Transverse colon (tissue), 4 donors: ENCODE data around the gene PTK7. TPM values are rescaled to one million over a fixed set of nuclear protein-coding genes. Genes with fewer than 3 reads are reported as not detected.

Experiments used
- DNase-seq: peaks from one replicate; pipeline ENCODE4 v3.0.0-alpha.2; 2019
- H3K27ac ChIP-seq, 4 donors: fragments of 200-600 bp; sonication (generic); 2 replicates each; pipeline ENCODE4 v1.5.1; 2016 to 2018; ENCODE audit warnings: inconsistent platforms in 4 of 4
- H3K27me3 ChIP-seq: fragments of 200-600 bp; sonication (generic); 2 replicates; pipeline ENCODE4 v1.5.1; 2017; ENCODE audit warnings: inconsistent platforms
- H3K36me3 ChIP-seq, 4 donors: fragments of 200-600 bp; sonication (generic); 2 replicates each; pipeline ENCODE4 v1.5.1; 2017 to 2019; ENCODE audit warnings: inconsistent platforms in 4 of 4
- H3K4me1 ChIP-seq, 4 donors: fragments of 200-600 bp; sonication (generic); 2 replicates each; pipeline ENCODE4 v1.5.1; 2017 to 2020; ENCODE audit warnings: inconsistent platforms in 4 of 4
- H3K4me3 ChIP-seq, 4 donors: fragments of 200-600 bp; sonication (generic); 1 replicate in 1 of 4; 2 replicates in 3 of 4; pipeline versions ENCODE4 v1.5.1 to v1.6.1; 2017 to 2019; ENCODE audit warnings: inconsistent platforms in 4 of 4
- H3K9me3 ChIP-seq, 2 donors: fragments of 200-600 bp; sonication (generic); 2 replicates each; pipeline ENCODE4 v1.5.1; 2017 to 2019; ENCODE audit warnings: inconsistent platforms in 2 of 2
- EP300 ChIP-seq: sonication (generic); formaldehyde crosslinking; IDR thresholded peaks from one replicate; pipeline ENCODE4 v1.6.1; 2017; ENCODE audit warnings: antibody characterized with exemption, low read depth
- POLR2A ChIP-seq: fragments of 450-650 bp; IDR thresholded peaks from one replicate; pipeline ENCODE4 v1.6.1; 2016; ENCODE audit warnings: antibody characterized with exemption, mild to moderate bottlenecking, moderate library complexity
- POLR2AphosphoS5 ChIP-seq, 3 donors: sonication (generic); formaldehyde crosslinking; IDR thresholded peaks; one replicate each; pipeline ENCODE4 v1.6.1; 2016; ENCODE audit warnings: antibody characterized with exemption in 3 of 3
- WGBS, 2 donors: methylation state at CpG; one replicate each; pipeline ENCODE4 v1.1.5; 2018; ENCODE audit warnings: low coverage in 1 of 2; 5-methylcytosine and 5-hydroxymethylcytosine counted together
- in situ Hi-C, 4 donors: fragments of 200-750 bp; cut with MboI; loops; one replicate each; pipeline versions ENCODE4 v1.15.0 to v1.15.1; 2017; ENCODE audit warnings: low sequenced_read_pairs in 3 of 4, low pct_ligation_motif_present in 1 of 4, low pct_unique_long_range_greater_than_20kb in 1 of 4
- intact Hi-C: fragments of 100-400 bp; cut with DNase I; formaldehyde crosslinking; loops from one replicate; pipeline ENCODE4 v1.15.1; 2023; ENCODE audit warnings: low total_unique reads
- total RNA-seq, 4 donors: library from RNA; depleted of rRNA; stranded (reverse); fragments of >200 nt; gene quantifications; one replicate each; pipeline ENCODE4 v1.1.0, GENCODE V29; 2016
- TF ChIP-seq, protein P1 (sequence below), 5 experiments: fragments of 200-600 bp in 3 of 5; fragments of 450-650 bp in 2 of 5; sonication (generic) in 3 of 5; IDR thresholded peaks; 1 replicate in 2 of 5; 2 replicates in 3 of 5; pipeline ENCODE4 v1.5.1; 2016 to 2017; ENCODE audit warnings: antibody characterized with exemption in 5 of 5, inconsistent platforms in 3 of 5, mild to moderate bottlenecking in 2 of 5, moderate library complexity in 1 of 5

The PTK7 gene
- total RNA-seq, 4 donors from 2014 or later = 2.2 to 34.6 (median 6.0) TPM

DNA sequence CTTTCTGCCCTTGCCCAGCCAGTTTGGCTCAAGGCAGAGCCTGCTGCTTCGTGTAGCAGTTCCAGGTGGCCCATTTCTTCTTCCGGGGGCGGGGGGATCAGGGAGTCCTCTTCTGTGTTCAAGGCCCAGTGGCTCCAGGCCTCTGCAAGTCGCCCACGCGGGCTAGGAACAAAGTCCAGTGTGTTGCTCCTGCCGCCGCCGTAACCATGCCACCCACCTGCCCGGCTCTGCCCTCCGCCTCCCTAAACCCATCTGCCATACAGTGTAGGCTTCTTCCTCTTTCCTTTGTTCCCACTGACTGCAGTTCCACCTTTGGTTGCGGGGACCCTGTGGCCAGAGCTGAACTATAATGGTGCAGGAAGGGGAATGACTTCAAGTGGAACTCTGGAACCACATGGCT lies 51.1 kb downstream of the PTK7 start:
- Histone ChIP-seq H3K27me3 (no peaks in the 10 kb centered on the region), H3K36me3 (no peaks in the 10 kb centered on the region), H3K4me3 (no peak overlapping the region), H3K27ac (no peak overlapping the region), H3K4me1 (peaks cover 0 to 23% (median 4%) of the 10 kb centered on the region in 4 donors), H3K9me3 (no peaks in the 10 kb centered on the region)
- in situ Hi-C loops = no loop called here
- no peak for TF ChIP-seq EP300
- DNase-seq = no peak
- WGBS, 2 donors = 63% methylated on average over 9 of the region's 12 CpGs; no CpG with 5 or more reads in 1 of the 2 donors
- intact Hi-C loops = no loop called here

DNA sequence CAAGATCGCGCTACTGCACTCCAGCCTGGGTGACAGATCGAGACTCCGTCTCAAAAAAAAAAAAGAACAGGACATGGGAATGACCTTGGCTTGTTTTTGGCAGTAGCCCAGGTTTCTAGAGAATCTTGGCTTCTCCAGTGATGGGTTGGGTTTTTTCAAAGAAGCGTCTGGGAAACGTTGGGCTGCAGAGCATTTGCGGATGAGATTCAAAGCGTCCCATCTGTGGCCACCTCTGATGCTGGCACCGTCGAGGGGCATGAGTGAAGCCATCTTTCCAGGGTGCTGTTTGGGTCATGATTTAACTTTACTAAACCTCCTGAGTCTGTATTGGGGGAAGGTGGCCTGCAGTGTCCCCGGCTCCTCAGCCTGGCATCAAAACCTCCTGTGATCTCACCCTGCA lies 51.8 kb downstream of the PTK7 start:
- H3K36me3 ChIP-seq = no peaks in the 10 kb centered on the region
- in situ Hi-C loops = no loop called here
- no peaks in the 10 kb centered on the region for H3K27me3 ChIP-seq
- peaks cover 0 to 22% (median 4%) of the 10 kb centered on the region in 4 donors for H3K4me1 ChIP-seq
- WGBS, 2 donors = 62 to 73% methylated on average over 6 to 11 of the region's 11 CpGs
- H3K27ac ChIP-seq = no peak overlapping the region
- TF ChIP-seq EP300 (no peak), POLR2A (no peak), POLR2AphosphoS5 (IDR thresholded peaks at IDR 0.05) (no peak)
- TF ChIP-seq, protein P1, sequence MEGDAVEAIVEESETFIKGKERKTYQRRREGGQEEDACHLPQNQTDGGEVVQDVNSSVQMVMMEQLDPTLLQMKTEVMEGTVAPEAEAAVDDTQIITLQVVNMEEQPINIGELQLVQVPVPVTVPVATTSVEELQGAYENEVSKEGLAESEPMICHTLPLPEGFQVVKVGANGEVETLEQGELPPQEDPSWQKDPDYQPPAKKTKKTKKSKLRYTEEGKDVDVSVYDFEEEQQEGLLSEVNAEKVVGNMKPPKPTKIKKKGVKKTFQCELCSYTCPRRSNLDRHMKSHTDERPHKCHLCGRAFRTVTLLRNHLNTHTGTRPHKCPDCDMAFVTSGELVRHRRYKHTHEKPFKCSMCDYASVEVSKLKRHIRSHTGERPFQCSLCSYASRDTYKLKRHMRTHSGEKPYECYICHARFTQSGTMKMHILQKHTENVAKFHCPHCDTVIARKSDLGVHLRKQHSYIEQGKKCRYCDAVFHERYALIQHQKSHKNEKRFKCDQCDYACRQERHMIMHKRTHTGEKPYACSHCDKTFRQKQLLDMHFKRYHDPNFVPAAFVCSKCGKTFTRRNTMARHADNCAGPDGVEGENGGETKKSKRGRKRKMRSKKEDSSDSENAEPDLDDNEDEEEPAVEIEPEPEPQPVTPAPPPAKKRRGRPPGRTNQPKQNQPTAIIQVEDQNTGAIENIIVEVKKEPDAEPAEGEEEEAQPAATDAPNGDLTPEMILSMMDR (IDR thresholded peaks at IDR 0.05) = no peak
- intact Hi-C loops = no loop called here
- H3K4me3 ChIP-seq = no peak overlapping the region
- H3K9me3 ChIP-seq = no peaks in the 10 kb centered on the region
- no peak for DNase-seq

DNA sequence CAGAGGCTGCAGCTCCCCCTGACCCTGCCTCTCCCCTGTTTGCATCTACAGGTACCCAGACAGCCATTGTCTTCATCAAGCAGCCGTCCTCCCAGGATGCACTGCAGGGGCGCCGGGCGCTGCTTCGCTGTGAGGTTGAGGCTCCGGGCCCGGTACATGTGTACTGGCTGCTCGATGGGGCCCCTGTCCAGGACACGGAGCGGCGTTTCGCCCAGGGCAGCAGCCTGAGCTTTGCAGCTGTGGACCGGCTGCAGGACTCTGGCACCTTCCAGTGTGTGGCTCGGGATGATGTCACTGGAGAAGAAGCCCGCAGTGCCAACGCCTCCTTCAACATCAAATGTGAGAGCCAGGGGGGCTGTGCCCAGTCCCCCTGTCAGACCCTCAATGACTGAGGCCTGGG lies 52.8 kb downstream of the PTK7 start:
- Histone ChIP-seq H3K9me3 (no peaks in the 10 kb centered on the region), H3K4me3 (no peak overlapping the region), H3K4me1 (peaks cover 0 to 11% (median 2%) of the 10 kb centered on the region in 4 donors), H3K27me3 (no peaks in the 10 kb centered on the region), H3K27ac (no peak overlapping the region), H3K36me3 (no peaks in the 10 kb centered on the region)
- WGBS, 2 donors = 83% methylated on average over 16 of the region's 16 CpGs; no CpG with 5 or more reads in 1 of the 2 donors
- no peak for TF ChIP-seq EP300
- TF ChIP-seq, protein P1 (IDR thresholded peaks at IDR 0.05) = no peak
- no peak for TF ChIP-seq POLR2AphosphoS5 (IDR thresholded peaks at IDR 0.05)
- DNase-seq = no peak
- intact Hi-C loops = no loop called here
- in situ Hi-C loops = no loop called here

DNA sequence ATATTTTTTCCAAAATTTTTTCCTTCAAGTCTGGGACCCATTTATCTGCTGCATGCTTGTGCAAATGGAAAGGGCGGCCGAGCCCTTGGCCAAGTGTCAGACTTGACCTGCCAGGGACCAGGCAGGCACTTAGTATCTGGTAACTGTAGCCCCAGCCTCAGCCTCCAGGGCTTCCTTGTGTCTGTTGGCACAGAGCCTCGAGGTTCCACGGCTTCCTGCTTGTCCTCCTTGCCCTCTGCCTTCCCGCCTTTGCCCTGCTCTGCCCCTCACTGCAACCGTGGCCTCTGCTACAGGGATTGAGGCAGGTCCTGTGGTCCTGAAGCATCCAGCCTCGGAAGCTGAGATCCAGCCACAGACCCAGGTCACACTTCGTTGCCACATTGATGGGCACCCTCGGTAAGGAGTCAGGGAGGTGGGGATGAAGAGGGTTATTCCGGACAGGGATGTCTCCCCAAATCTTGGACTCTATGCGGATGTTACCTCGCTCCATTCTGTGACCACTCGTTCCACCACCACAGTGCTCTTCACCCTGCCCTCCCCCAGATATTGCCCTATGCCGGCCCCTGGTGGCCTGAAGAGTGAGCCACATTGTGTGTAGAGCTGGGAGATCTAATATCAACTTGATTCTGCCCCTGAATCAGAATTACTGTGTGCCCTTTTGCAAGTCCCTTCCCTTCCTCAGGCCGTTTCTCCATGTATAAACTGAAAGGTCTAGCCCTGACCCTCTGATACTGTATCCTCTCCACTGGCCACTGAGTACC lies 53.5 kb downstream of the PTK7 start:
- intact Hi-C loops = no loop called here
- DNase-seq = peak; percentile 53
- H3K4me3 ChIP-seq = no peak overlapping the region
- H3K36me3 ChIP-seq = no peaks in the 10 kb centered on the region
- no peaks in the 10 kb centered on the region for H3K9me3 ChIP-seq
- in situ Hi-C loops = no loop called here
- no peaks in the 10 kb centered on the region for H3K27me3 ChIP-seq
- H3K27ac ChIP-seq = no peak overlapping the region
- TF ChIP-seq, protein P1 (IDR thresholded peaks at IDR 0.05) = peak; percentile 41 to 65 (median 54)
- no peak for TF ChIP-seq POLR2AphosphoS5 (IDR thresholded peaks at IDR 0.05)
- WGBS, 2 donors = 39 to 41% methylated on average over 4 to 15 of the region's 15 CpGs
- H3K4me1 ChIP-seq = peaks cover 0 to 11% (median 2%) of the 10 kb centered on the region in 4 donors
